ENCODE results near the gene NFIA.
A peak's percentile ranks its signal among the peaks of the same experiment; 100 is the strongest.

The NFIA gene

GRCh38 chr1:61486783-61487536, 404.6 kb downstream of the NFIA start:
- no peak overlapping the region for H3K4me3 ChIP-seq (ENCODE audit: low read length)
- no peak for DNase-seq (ENCODE audit: low read depth)
- TF ChIP-seq CTCF (conservative IDR thresholded peaks at IDR 0.05; ENCODE audit: low read length), result no peak

- DNase-seq (ENCODE audit: low read depth), result no peak
- TF ChIP-seq CTCF (conservative IDR thresholded peaks at IDR 0.05; ENCODE audit: low read length), result no peak
- H3K4me3 ChIP-seq (ENCODE audit: low read length), result no peak overlapping the region
Measured at GRCh38 chr1:61487801-61488200, 405.4 kb downstream of the NFIA start.

GRCh38 chr1:61490924-61491323, 408.6 kb downstream of the NFIA start:
- TF ChIP-seq CTCF (conservative IDR thresholded peaks at IDR 0.05; ENCODE audit: low read length), result no peak
- DNase-seq (ENCODE audit: low read depth), result no peak
- no peak overlapping the region for H3K4me3 ChIP-seq (ENCODE audit: low read length)

GRCh38 chr1:61491497-61491896, 409.1 kb downstream of the NFIA start:
- no peak overlapping the region for H3K4me3 ChIP-seq (ENCODE audit: low read length)
- peak; percentile 32 for DNase-seq (ENCODE audit: low read depth)
- TF ChIP-seq CTCF (conservative IDR thresholded peaks at IDR 0.05; ENCODE audit: low read length), result no peak

- TF ChIP-seq CTCF (conservative IDR thresholded peaks at IDR 0.05; ENCODE audit: low read length), result no peak
- no peak overlapping the region for H3K4me3 ChIP-seq (ENCODE audit: low read length)
- DNase-seq (ENCODE audit: low read depth), result no peak
Measured at GRCh38 chr1:61494000-61494399, 411.6 kb downstream of the NFIA start.

GRCh38 chr1:61496501-61496900, 414.1 kb downstream of the NFIA start:
- TF ChIP-seq CTCF (conservative IDR thresholded peaks at IDR 0.05; ENCODE audit: low read length), result no peak
- DNase-seq (ENCODE audit: low read depth), result no peak
- no peak overlapping the region for H3K4me3 ChIP-seq (ENCODE audit: low read length)

- H3K4me3 ChIP-seq (ENCODE audit: low read length), result no peak overlapping the region
- DNase-seq (ENCODE audit: low read depth), result no peak
- no peak for TF ChIP-seq CTCF (conservative IDR thresholded peaks at IDR 0.05; ENCODE audit: low read length)
Measured at GRCh38 chr1:61497013-61497412, 414.7 kb downstream of the NFIA start.

All from AG10803 (cell line).